Tibial nerve (tissue), 4 donors: ENCODE results near the gene VTI1A. TPM values are rescaled to one million over a fixed set of nuclear protein-coding genes. Genes with fewer than 3 reads are reported as not detected.

Experiments
- DNase-seq, 2 donors: peaks; one replicate each; pipeline ENCODE4 v3.0.0-alpha.2; 2019; ENCODE audit warnings: low spot score in 2 of 2
- H3K27ac ChIP-seq, 4 donors: fragments of 200-600 bp; sonication (generic) in 3 of 4; one replicate each; pipeline ENCODE4 v1.5.1; 2017 to 2019; ENCODE audit warnings: mild to moderate bottlenecking in 1 of 4
- H3K27me3 ChIP-seq, 2 donors: fragments of 200-600 bp; sonication (generic) in 1 of 2; one replicate each; pipeline versions ENCODE4 v1.5.1 to v1.6.0; 2017 to 2019
- H3K36me3 ChIP-seq, 3 donors: fragments of 200-600 bp; sonication (generic); one replicate each; pipeline ENCODE4 v1.5.1; 2018 to 2019
- H3K4me1 ChIP-seq, 4 donors: fragments of 200-600 bp; sonication (generic) in 3 of 4; one replicate each; pipeline ENCODE4 v1.5.1; 2017 to 2019
- H3K4me3 ChIP-seq, 4 donors: fragments of 200-600 bp; sonication (generic) in 3 of 4; one replicate each; pipeline ENCODE4 v1.5.1; 2017 to 2019; ENCODE audit warnings: mild to moderate bottlenecking in 1 of 4, moderate library complexity in 1 of 4
- H3K9me3 ChIP-seq, 4 donors: fragments of 200-600 bp; sonication (generic) in 3 of 4; one replicate each; pipeline ENCODE4 v1.5.1; 2017 to 2019
- CTCF ChIP-seq, 5 experiments: fragments of 200-600 bp in 3 of 5; fragments of 450-650 bp in 2 of 5; sonication (generic) in 3 of 5; IDR thresholded peaks; one replicate each; pipeline ENCODE4 v1.5.1; 2016 to 2019; ENCODE audit warnings: antibody characterized with exemption in 5 of 5, mild to moderate bottlenecking in 3 of 5, moderate library complexity in 2 of 5
- EP300 ChIP-seq, 2 donors: sonication (generic); formaldehyde crosslinking; IDR thresholded peaks; one replicate each; pipeline ENCODE4 v1.6.1; 2017; ENCODE audit warnings: antibody characterized with exemption in 2 of 2, mild to moderate bottlenecking in 1 of 2
- POLR2A ChIP-seq, 2 donors: fragments of 450-650 bp; IDR thresholded peaks; one replicate each; pipeline ENCODE4 v1.6.1; 2017; ENCODE audit warnings: antibody characterized with exemption in 2 of 2, mild to moderate bottlenecking in 2 of 2, moderate library complexity in 2 of 2
- WGBS, 2 donors: methylation state at CpG; one replicate each; pipeline ENCODE4 v1.1.5; 2018; 5-methylcytosine and 5-hydroxymethylcytosine counted together
- total RNA-seq, 4 donors: library from RNA; depleted of rRNA; stranded (reverse); fragments of >200 nt; gene quantifications; one replicate each; pipeline ENCODE4 v1.1.0, GENCODE V29; 2016

The VTI1A gene
- total RNA-seq, 4 donors from 2014 or later = 96.5 to 253 (median 127) TPM

- Histone ChIP-seq H3K4me3 (no peak overlapping the region), H3K9me3 (no peaks in the 10 kb centered on the region), H3K27me3 (no peaks in the 10 kb centered on the region), H3K27ac (no peak overlapping the region), H3K36me3 (peaks cover 0 to 11% (median 9%) of the 10 kb centered on the region in 3 donors), H3K4me1 (no peaks in the 10 kb centered on the region)
- WGBS, 2 donors = 89 to 91% methylated on average over 1 of the region's 1 CpG
- TF ChIP-seq EP300 (IDR thresholded peaks at IDR 0.05) (no peak), CTCF (IDR thresholded peaks at IDR 0.05) (no peak), POLR2A (IDR thresholded peaks at IDR 0.05) (no peak)
- no peak for DNase-seq
These were observed 39.3 kb upstream of the VTI1A start for GRCh38 chr10:112407696-112408095.

DNA sequence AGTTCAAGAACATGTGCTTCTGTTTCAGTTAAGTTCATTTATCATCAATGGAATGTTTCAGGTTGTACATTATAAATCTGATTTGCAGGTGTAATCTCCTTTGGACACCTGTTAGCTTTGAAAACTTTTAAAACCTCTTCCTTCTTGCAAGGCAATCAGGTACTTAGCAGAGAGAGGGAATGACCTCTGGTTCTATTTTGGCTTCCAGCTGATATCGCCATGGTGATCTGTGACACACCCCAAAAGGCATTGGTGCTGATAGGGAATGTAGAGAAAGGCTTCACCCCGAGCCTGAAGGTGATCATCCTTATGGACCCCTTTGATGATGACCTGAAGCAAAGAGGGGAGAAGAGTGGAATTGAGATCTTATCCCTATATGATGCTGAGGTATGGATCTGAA, 37.7 kb upstream of the VTI1A start:
- Histone ChIP-seq H3K4me1 (no peaks in the 10 kb centered on the region), H3K27ac (no peak overlapping the region), H3K27me3 (no peaks in the 10 kb centered on the region), H3K9me3 (no peaks in the 10 kb centered on the region), H3K4me3 (no peak overlapping the region), H3K36me3 (peaks cover 0 to 16% (median 8%) of the 10 kb centered on the region in 3 donors)
- 73 to 75% methylated on average over 2 of the region's 2 CpGs for WGBS, 2 donors
- DNase-seq = no peak
- TF ChIP-seq POLR2A (IDR thresholded peaks at IDR 0.05) = no peak
- TF ChIP-seq EP300 (IDR thresholded peaks at IDR 0.05) = no peak
- no peak for TF ChIP-seq CTCF (IDR thresholded peaks at IDR 0.05)

GRCh38 chr10:112409755-112410154, 37.3 kb upstream of the VTI1A start:
- no peak overlapping the region for H3K4me3 ChIP-seq
- H3K4me1 ChIP-seq = no peaks in the 10 kb centered on the region
- H3K9me3 ChIP-seq = no peaks in the 10 kb centered on the region
- 78 to 81% methylated on average over 4 of the region's 4 CpGs for WGBS, 2 donors
- no peak for TF ChIP-seq CTCF (IDR thresholded peaks at IDR 0.05)
- no peak for TF ChIP-seq EP300 (IDR thresholded peaks at IDR 0.05)
- no peak for TF ChIP-seq POLR2A (IDR thresholded peaks at IDR 0.05)
- peaks cover 0 to 16% (median 6%) of the 10 kb centered on the region in 3 donors for H3K36me3 ChIP-seq
- H3K27me3 ChIP-seq = no peaks in the 10 kb centered on the region
- DNase-seq = no peak
- no peak overlapping the region for H3K27ac ChIP-seq

GRCh38 chr10:112412696-112413095, 34.3 kb upstream of the VTI1A start:
- 91 to 92% methylated on average over 2 of the region's 2 CpGs for WGBS, 2 donors
- DNase-seq = no peak
- Histone ChIP-seq H3K27ac (no peak overlapping the region), H3K4me3 (no peak overlapping the region), H3K9me3 (no peaks in the 10 kb centered on the region), H3K27me3 (no peaks in the 10 kb centered on the region), H3K4me1 (no peaks in the 10 kb centered on the region), H3K36me3 (peaks cover 0 to 17% (median 3%) of the 10 kb centered on the region in 3 donors)
- TF ChIP-seq CTCF (IDR thresholded peaks at IDR 0.05) (no peak), POLR2A (IDR thresholded peaks at IDR 0.05) (no peak), EP300 (IDR thresholded peaks at IDR 0.05) (no peak)

DNA sequence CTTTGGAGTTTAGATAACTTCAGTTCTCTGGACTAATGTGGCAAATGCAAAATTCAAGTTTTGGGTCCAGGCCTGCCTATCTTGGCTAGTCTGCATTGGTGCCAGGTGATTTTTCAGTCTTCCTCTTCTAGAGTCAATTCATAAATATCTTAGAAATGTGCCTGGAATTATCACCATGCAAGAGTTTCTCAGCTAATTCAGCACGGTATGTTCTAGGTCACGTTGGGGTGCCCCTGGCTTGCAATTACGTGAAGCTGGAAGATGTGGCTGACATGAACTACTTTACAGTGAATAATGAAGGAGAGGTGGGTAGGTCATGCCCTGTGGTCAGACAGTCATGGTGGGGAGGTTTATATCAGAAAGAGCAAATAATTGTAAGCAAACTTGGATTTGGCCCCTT, 25.3 kb upstream of the VTI1A start:
- TF ChIP-seq EP300 (IDR thresholded peaks at IDR 0.05) = no peak
- no peak for TF ChIP-seq CTCF (IDR thresholded peaks at IDR 0.05)
- TF ChIP-seq POLR2A (IDR thresholded peaks at IDR 0.05) = no peak
- Histone ChIP-seq H3K36me3 (peaks cover 0 to 29% (median 0%) of the 10 kb centered on the region in 3 donors), H3K4me1 (no peaks in the 10 kb centered on the region), H3K9me3 (no peaks in the 10 kb centered on the region), H3K27ac (no peak overlapping the region), H3K27me3 (no peaks in the 10 kb centered on the region), H3K4me3 (no peak overlapping the region)
- 95% methylated on average over 3 of the region's 3 CpGs for WGBS, 2 donors
- DNase-seq = no peak
